HepG2 (cell line): ENCODE results near the gene VWA1. TPM values are rescaled to one million over a fixed set of nuclear protein-coding genes. Genes with fewer than 3 reads are reported as not detected.
A peak's percentile ranks its signal among the peaks of the same experiment; 100 is the strongest.

Experiments
- ARNTL ChIP-seq: sonication (generic); formaldehyde crosslinking; IDR thresholded peaks from 2 replicates; pipeline ENCODE4 v1.4.0; 2020; ENCODE audit warnings: mild to moderate bottlenecking, missing genetic modification reagents
- BCL3 ChIP-seq: sonication (generic); formaldehyde crosslinking; IDR thresholded peaks from 2 replicates; pipeline ENCODE4 v1.5.1; 2020; ENCODE audit warnings: mild to moderate bottlenecking, missing genetic modification reagents, moderate library complexity
- BRD4 ChIP-seq: sonication (generic); formaldehyde crosslinking; IDR thresholded peaks from 2 replicates; pipeline ENCODE4 v1.4.0; 2020; ENCODE audit warnings: missing genetic modification reagents
- CAMTA2 ChIP-seq: sonication (generic); formaldehyde crosslinking; IDR thresholded peaks from 2 replicates; pipeline ENCODE4 v1.4.0; 2020; ENCODE audit warnings: mild to moderate bottlenecking, missing genetic modification reagents, borderline replicate concordance
- CC2D1A ChIP-seq: sonication (generic); formaldehyde crosslinking; IDR thresholded peaks from 2 replicates; pipeline ENCODE4 v1.8.1; 2023; ENCODE audit warnings: mild to moderate bottlenecking, missing genetic modification reagents
- CCDC6 ChIP-seq: sonication (generic); formaldehyde crosslinking; IDR thresholded peaks from 2 replicates; pipeline ENCODE4 v1.8.1; 2022; ENCODE audit warnings: mild to moderate bottlenecking, missing genetic modification reagents, moderate library complexity
- CTCF ChIP-seq: sonication (generic); formaldehyde crosslinking; IDR thresholded peaks from 2 replicates; pipeline ENCODE4 v1.5.0; 2020; ENCODE audit warnings: mild to moderate bottlenecking, missing genetic modification reagents, moderate library complexity
- FOXA3 ChIP-seq: IDR thresholded peaks from 2 replicates; pipeline ENCODE4 v1.6.1; 2016; ENCODE audit warnings: missing genetic modification reagents, missing compliant biosample characterization
- HNRNPK ChIP-seq: fragments of 200-400 bp; formaldehyde crosslinking; IDR thresholded peaks from 2 replicates; pipeline ENCODE4 v1.6.1; 2018; ENCODE audit warnings: low read length, low read depth, moderate library complexity, mild to moderate bottlenecking; ENCODE audit not compliant: poor library complexity, severe bottlenecking
- KMT2A ChIP-seq: sonication (generic); formaldehyde crosslinking; IDR thresholded peaks from 2 replicates; pipeline ENCODE4 v1.4.0; 2020; ENCODE audit warnings: missing genetic modification reagents
- MLXIP ChIP-seq: sonication (generic); formaldehyde crosslinking; IDR thresholded peaks from 2 replicates; pipeline ENCODE4 v1.9.0; 2021; ENCODE audit warnings: missing genetic modification reagents, borderline replicate concordance
- MYPOP ChIP-seq: sonication (generic); formaldehyde crosslinking; IDR thresholded peaks from 2 replicates; pipeline ENCODE4 v1.8.1; 2023; ENCODE audit warnings: mild to moderate bottlenecking, moderate library complexity, missing genetic modification reagents
- RBM39 ChIP-seq: fragments of 200-400 bp; formaldehyde crosslinking; IDR thresholded peaks from one replicate; pipeline ENCODE4 v1.6.1; 2018; ENCODE audit warnings: antibody characterized with exemption, mild to moderate bottlenecking, low read depth, low read length; ENCODE audit not compliant: poor library complexity, severe bottlenecking
- TIGD3 ChIP-seq: sonication (generic); formaldehyde crosslinking; IDR thresholded peaks from 2 replicates; pipeline ENCODE4 v1.5.1; 2020; ENCODE audit warnings: mild to moderate bottlenecking, missing genetic modification reagents, borderline replicate concordance
- ZFP36L2 ChIP-seq: sonication (generic); formaldehyde crosslinking; IDR thresholded peaks from 2 replicates; pipeline ENCODE4 v1.4.0; 2020; ENCODE audit warnings: missing genetic modification reagents
- ZNF20 ChIP-seq: sonication (generic); formaldehyde crosslinking; IDR thresholded peaks from 2 replicates; pipeline ENCODE4 v1.4.0; 2020; ENCODE audit warnings: mild to moderate bottlenecking, moderate library complexity, missing genetic modification reagents
- ZNF235 ChIP-seq: sonication (generic); formaldehyde crosslinking; IDR thresholded peaks from 2 replicates; pipeline ENCODE4 v1.8.1; 2023; ENCODE audit warnings: mild to moderate bottlenecking, missing genetic modification reagents, borderline replicate concordance
- ZNF337 ChIP-seq: sonication (generic); formaldehyde crosslinking; IDR thresholded peaks from 2 replicates; pipeline ENCODE4 v1.5.1; 2020; ENCODE audit warnings: missing genetic modification reagents, low read depth, mild to moderate bottlenecking, borderline replicate concordance
- ZNF563 ChIP-seq: sonication (generic); formaldehyde crosslinking; IDR thresholded peaks from 2 replicates; pipeline ENCODE4 v1.8.0; 2022; ENCODE audit warnings: mild to moderate bottlenecking, moderate library complexity, missing genetic modification reagents
- ZSCAN30 ChIP-seq: sonication (generic); formaldehyde crosslinking; IDR thresholded peaks from 2 replicates; pipeline ENCODE4 v1.5.0; 2020; ENCODE audit warnings: mild to moderate bottlenecking, missing genetic modification reagents
- polyA plus RNA-seq, 8 experiments: library from polyadenylated mRNA; depleted of rRNA in 3 of 8; stranded (reverse) in 7 of 8; unstranded in 1 of 8; fragments of >200 nt; fragmentation: Illumina TruSeq in 4 of 8; extraction: Trizol in 4 of 8; gene quantifications; 2 replicates each; pipeline versions ENCODE4 v1.2.1 to v1.2.3, GENCODE V29; 2011 to 2016; ENCODE audit warnings: low read depth in 4 of 8, missing spikeins in 1 of 8, mixed read lengths in 1 of 8; ENCODE audit not compliant: insufficient read depth in 1 of 8
- total RNA-seq, 5 experiments: library from RNA; depleted of rRNA; stranded (reverse); fragments of >200 nt; fragmentation: Illumina TruSeq; extraction: Trizol; gene quantifications; 2 replicates each; pipeline ENCODE4 v1.2.3, GENCODE V29; 2016; ENCODE audit warnings: low read depth in 1 of 5

Gene VWA1
- total and polyA plus RNA-seq, 2 of the 13 experiments (the other 11 are each of a cell fraction or from before 2014, with no cell fraction given): 40.9 to 57.5 TPM

- 0 out of 2 replicates have a peak, but pooled peaks have one; percentile 37 for TF ChIP-seq ZNF337 (CRISPR knock-in tag)
- TF ChIP-seq TIGD3 (CRISPR knock-in tag): no peak
- no peak for TF ChIP-seq ZSCAN30
- 0 out of 2 replicates have a peak, but pooled peaks have one; percentile 51 for TF ChIP-seq ZNF20
- no peak for TF ChIP-seq ARNTL (CRISPR knock-in tag)
- TF ChIP-seq CC2D1A (CRISPR knock-in tag): no peak
- TF ChIP-seq ZNF235 (CRISPR knock-in tag): peak; percentile 66; the same call in 1 of the 2 replicates
- peak; percentile 31; the same call in 1 of the 2 replicates for TF ChIP-seq MYPOP
- TF ChIP-seq RBM39: peak; percentile 51
- TF ChIP-seq HNRNPK: peak; percentile 10
- TF ChIP-seq BRD4: peak; percentile 21; the same call in 1 of the 2 replicates
- no peak for TF ChIP-seq BCL3
- 0 out of 2 replicates have a peak, but pooled peaks have one; percentile 6 for TF ChIP-seq FOXA3 (CRISPR knock-in tag)
- TF ChIP-seq CCDC6 (CRISPR knock-in tag): peak; percentile 62; the same call in 1 of the 2 replicates
- no peak for TF ChIP-seq CAMTA2 (CRISPR knock-in tag)
- TF ChIP-seq KMT2A: 0 out of 2 replicates have a peak, but pooled peaks have one; percentile 9
- no peak for TF ChIP-seq ZFP36L2 (CRISPR knock-in tag)
- 0 out of 2 replicates have a peak, but pooled peaks have one; percentile 8 for TF ChIP-seq CTCF (CRISPR knock-in tag)
- TF ChIP-seq ZNF563: no peak
- TF ChIP-seq MLXIP (CRISPR knock-in tag): no peak
Observed at GRCh38 chr1:1434131-1434823, 1.2 kb upstream of the VWA1 start (continued).
